ENCODE measurements around the gene PAX3. TPM values are rescaled to one million over a fixed set of nuclear protein-coding genes. Genes with fewer than 3 reads are reported as not detected.
"Not testable (repeated sequence)": the region's sequence is repeated elsewhere in the genome, so short reads cannot be mapped to it uniquely, and the experiment has no call there.

Gene PAX3
- total RNA-seq, 1 donor = not detected

GRCh38 chr2:222160125-222160524 lies 138.7 kb downstream of the PAX3 start:
- no peak for DNase-seq (ENCODE audit: low read depth in 2 of 3, low spot score in 2 of 3)

- DNase-seq (ENCODE audit: low read depth in 2 of 3, low spot score in 2 of 3) = no peak
Observed at GRCh38 chr2:222159221-222159620, 139.6 kb downstream of the PAX3 start.

- DNase-seq (ENCODE audit: low read depth in 2 of 3, low spot score in 2 of 3) = not testable (repeated sequence)
Observed at GRCh38 chr2:222155003-222155664, 143.7 kb downstream of the PAX3 start.

Other genes starting within 250 kb of the PAX3 start
- gene SGPP2, start 125.5 kb upstream of the PAX3 start, total RNA-seq = under 0.01 TPM